ENCODE data around the gene TOB1.

Gene TOB1

DNA sequence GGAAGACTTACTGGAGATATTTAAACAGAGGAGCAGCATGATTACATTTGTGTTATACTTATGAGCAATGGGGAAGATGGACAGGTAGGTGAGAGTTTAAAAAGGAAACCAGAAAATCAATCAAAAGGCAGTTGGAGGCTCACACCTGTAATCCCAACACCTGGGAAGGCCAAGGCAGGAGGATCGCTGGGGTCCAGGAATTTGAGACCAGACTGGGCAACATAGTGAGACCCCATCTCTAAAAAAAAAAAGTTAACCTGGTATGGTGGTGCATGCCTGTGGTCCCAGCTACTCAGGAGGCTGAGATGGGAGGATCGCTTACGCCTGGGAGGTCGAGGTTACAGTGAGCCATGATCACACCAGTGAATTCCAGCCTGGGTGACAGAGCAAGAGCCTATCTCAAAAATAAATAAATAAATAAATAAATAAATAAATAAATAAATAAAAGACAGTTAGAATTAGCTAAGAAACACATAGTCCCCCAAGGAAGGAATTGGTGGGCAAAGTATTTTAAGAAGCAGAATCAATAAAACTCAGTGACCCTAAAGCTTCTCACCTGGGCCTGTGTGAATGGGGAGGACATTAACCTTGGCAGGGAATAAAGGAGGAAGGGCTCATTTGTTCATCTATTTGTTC lies 32.3 kb upstream of the TOB1 start (continued):
- TF ChIP-seq, protein P1, sequence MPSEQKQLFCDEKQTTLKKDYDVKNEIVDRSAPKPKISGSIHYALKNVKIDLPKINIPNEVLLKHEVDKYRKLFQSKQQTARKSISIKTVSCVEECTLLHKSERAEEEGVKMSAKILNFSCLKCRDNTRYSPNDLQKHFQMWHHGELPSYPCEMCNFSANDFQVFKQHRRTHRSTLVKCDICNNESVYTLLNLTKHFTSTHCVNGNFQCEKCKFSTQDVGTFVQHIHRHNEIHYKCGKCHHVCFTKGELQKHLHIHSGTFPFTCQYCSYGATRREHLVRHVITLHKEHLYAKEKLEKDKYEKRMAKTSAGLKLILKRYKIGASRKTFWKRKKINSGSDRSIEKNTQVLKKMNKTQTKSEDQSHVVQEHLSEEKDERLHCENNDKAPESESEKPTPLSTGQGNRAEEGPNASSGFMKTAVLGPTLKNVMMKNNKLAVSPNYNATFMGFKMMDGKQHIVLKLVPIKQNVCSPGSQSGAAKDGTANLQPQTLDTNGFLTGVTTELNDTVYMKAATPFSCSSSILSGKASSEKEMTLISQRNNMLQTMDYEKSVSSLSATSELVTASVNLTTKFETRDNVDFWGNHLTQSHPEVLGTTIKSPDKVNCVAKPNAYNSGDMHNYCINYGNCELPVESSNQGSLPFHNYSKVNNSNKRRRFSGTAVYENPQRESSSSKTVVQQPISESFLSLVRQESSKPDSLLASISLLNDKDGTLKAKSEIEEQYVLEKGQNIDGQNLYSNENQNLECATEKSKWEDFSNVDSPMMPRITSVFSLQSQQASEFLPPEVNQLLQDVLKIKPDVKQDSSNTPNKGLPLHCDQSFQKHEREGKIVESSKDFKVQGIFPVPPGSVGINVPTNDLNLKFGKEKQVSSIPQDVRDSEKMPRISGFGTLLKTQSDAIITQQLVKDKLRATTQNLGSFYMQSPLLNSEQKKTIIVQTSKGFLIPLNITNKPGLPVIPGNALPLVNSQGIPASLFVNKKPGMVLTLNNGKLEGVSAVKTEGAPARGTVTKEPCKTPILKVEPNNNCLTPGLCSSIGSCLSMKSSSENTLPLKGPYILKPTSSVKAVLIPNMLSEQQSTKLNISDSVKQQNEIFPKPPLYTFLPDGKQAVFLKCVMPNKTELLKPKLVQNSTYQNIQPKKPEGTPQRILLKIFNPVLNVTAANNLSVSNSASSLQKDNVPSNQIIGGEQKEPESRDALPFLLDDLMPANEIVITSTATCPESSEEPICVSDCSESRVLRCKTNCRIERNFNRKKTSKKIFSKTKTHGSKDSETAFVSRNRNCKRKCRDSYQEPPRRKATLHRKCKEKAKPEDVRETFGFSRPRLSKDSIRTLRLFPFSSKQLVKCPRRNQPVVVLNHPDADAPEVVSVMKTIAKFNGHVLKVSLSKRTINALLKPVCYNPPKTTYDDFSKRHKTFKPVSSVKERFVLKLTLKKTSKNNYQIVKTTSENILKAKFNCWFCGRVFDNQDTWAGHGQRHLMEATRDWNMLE (tag by site-specific recombination; conservative IDR thresholded peaks at IDR 0.05; ENCODE audit: low read depth), result peak; percentile 75
- no peak for TF ChIP-seq ZNF48 (tag by site-specific recombination; IDR thresholded peaks at IDR 0.05)
- peak; percentile 68 for TF ChIP-seq ZNF426 (tag by site-specific recombination; IDR thresholded peaks at IDR 0.05)
- TF ChIP-seq ZNF266 (tag by site-specific recombination; IDR thresholded peaks at IDR 0.05; ENCODE audit: low read depth), result 0 out of 2 replicates have a peak, but pooled peaks have one; percentile 39
- TF ChIP-seq, protein P2, sequence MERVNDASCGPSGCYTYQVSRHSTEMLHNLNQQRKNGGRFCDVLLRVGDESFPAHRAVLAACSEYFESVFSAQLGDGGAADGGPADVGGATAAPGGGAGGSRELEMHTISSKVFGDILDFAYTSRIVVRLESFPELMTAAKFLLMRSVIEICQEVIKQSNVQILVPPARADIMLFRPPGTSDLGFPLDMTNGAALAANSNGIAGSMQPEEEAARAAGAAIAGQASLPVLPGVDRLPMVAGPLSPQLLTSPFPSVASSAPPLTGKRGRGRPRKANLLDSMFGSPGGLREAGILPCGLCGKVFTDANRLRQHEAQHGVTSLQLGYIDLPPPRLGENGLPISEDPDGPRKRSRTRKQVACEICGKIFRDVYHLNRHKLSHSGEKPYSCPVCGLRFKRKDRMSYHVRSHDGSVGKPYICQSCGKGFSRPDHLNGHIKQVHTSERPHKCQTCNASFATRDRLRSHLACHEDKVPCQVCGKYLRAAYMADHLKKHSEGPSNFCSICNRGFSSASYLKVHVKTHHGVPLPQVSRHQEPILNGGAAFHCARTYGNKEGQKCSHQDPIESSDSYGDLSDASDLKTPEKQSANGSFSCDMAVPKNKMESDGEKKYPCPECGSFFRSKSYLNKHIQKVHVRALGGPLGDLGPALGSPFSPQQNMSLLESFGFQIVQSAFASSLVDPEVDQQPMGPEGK (tag by site-specific recombination; IDR thresholded peaks at IDR 0.05), result no peak
- TF ChIP-seq, protein P3, sequence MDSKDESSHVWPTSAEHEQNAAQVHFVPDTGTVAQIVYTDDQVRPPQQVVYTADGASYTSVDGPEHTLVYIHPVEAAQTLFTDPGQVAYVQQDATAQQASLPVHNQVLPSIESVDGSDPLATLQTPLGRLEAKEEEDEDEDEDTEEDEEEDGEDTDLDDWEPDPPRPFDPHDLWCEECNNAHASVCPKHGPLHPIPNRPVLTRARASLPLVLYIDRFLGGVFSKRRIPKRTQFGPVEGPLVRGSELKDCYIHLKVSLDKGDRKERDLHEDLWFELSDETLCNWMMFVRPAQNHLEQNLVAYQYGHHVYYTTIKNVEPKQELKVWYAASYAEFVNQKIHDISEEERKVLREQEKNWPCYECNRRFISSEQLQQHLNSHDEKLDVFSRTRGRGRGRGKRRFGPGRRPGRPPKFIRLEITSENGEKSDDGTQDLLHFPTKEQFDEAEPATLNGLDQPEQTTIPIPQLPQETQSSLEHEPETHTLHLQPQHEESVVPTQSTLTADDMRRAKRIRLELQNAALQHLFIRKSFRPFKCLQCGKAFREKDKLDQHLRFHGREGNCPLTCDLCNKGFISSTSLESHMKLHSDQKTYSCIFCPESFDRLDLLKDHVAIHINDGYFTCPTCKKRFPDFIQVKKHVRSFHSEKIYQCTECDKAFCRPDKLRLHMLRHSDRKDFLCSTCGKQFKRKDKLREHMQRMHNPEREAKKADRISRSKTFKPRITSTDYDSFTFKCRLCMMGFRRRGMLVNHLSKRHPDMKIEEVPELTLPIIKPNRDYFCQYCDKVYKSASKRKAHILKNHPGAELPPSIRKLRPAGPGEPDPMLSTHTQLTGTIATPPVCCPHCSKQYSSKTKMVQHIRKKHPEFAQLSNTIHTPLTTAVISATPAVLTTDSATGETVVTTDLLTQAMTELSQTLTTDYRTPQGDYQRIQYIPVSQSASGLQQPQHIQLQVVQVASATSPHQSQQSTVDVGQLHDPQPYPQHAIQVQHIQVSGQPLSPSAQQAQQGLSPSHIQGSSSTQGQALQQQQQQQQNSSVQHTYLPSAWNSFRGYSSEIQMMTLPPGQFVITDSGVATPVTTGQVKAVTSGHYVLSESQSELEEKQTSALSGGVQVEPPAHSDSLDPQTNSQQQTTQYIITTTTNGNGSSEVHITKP (tag by site-specific recombination; IDR thresholded peaks at IDR 0.05), result no peak
- TF ChIP-seq, protein P4, sequence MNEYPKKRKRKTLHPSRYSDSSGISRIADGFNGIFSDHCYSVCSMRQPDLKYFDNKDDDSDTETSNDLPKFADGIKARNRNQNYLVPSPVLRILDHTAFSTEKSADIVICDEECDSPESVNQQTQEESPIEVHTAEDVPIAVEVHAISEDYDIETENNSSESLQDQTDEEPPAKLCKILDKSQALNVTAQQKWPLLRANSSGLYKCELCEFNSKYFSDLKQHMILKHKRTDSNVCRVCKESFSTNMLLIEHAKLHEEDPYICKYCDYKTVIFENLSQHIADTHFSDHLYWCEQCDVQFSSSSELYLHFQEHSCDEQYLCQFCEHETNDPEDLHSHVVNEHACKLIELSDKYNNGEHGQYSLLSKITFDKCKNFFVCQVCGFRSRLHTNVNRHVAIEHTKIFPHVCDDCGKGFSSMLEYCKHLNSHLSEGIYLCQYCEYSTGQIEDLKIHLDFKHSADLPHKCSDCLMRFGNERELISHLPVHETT (tag by site-specific recombination; IDR thresholded peaks at IDR 0.05), result no peak
- 0 out of 2 replicates have a peak, but pooled peaks have one; percentile 24 for TF ChIP-seq ZNF664 (tag by site-specific recombination; IDR thresholded peaks at IDR 0.05)
- TF ChIP-seq ZNF2 (tag by site-specific recombination; IDR thresholded peaks at IDR 0.05), result no peak
- peak; percentile 58; the same call in 1 of the 2 replicates for TF ChIP-seq ZNF433 (tag by site-specific recombination; IDR thresholded peaks at IDR 0.05; ENCODE audit: low read depth)
- TF ChIP-seq ZNF76 (tag by site-specific recombination; IDR thresholded peaks at IDR 0.05; ENCODE audit: borderline replicate concordance, low read depth), result no peak
- peak; percentile 70; the same call in 1 of the 2 replicates for TF ChIP-seq ZNF202 (tag by site-specific recombination; IDR thresholded peaks at IDR 0.05; ENCODE audit: borderline replicate concordance)
- TF ChIP-seq ZNF624 (tag by site-specific recombination; IDR thresholded peaks at IDR 0.05), result no peak
- TF ChIP-seq, protein P5, sequence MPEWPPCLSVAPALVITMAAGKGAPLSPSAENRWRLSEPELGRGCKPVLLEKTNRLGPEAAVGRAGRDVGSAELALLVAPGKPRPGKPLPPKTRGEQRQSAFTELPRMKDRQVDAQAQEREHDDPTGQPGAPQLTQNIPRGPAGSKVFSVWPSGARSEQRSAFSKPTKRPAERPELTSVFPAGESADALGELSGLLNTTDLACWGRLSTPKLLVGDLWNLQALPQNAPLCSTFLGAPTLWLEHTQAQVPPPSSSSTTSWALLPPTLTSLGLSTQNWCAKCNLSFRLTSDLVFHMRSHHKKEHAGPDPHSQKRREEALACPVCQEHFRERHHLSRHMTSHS (tag by site-specific recombination; IDR thresholded peaks at IDR 0.05), result no peak
- no peak for TF ChIP-seq BCL11A (tag by site-specific recombination; IDR thresholded peaks at IDR 0.05; ENCODE audit: low read depth)
- TF ChIP-seq YY1 (tag by site-specific recombination; IDR thresholded peaks at IDR 0.05), result no peak
- 0 out of 2 replicates have a peak, but pooled peaks have one; percentile 16 for TF ChIP-seq OVOL3 (tag by site-specific recombination; IDR thresholded peaks at IDR 0.05)
- no peak for TF ChIP-seq ZSCAN30 (tag by site-specific recombination; IDR thresholded peaks at IDR 0.05)
- TF ChIP-seq RBAK (tag by site-specific recombination; IDR thresholded peaks at IDR 0.05), result 0 out of 2 replicates have a peak, but pooled peaks have one; percentile 26
- TF ChIP-seq ZNF707 (tag by site-specific recombination; IDR thresholded peaks at IDR 0.05), result no peak
- TF ChIP-seq ZNF394 (tag by site-specific recombination; IDR thresholded peaks at IDR 0.05; ENCODE audit: borderline replicate concordance), result peak; percentile 76; the same call in 1 of the 2 replicates
- TF ChIP-seq, protein P6, sequence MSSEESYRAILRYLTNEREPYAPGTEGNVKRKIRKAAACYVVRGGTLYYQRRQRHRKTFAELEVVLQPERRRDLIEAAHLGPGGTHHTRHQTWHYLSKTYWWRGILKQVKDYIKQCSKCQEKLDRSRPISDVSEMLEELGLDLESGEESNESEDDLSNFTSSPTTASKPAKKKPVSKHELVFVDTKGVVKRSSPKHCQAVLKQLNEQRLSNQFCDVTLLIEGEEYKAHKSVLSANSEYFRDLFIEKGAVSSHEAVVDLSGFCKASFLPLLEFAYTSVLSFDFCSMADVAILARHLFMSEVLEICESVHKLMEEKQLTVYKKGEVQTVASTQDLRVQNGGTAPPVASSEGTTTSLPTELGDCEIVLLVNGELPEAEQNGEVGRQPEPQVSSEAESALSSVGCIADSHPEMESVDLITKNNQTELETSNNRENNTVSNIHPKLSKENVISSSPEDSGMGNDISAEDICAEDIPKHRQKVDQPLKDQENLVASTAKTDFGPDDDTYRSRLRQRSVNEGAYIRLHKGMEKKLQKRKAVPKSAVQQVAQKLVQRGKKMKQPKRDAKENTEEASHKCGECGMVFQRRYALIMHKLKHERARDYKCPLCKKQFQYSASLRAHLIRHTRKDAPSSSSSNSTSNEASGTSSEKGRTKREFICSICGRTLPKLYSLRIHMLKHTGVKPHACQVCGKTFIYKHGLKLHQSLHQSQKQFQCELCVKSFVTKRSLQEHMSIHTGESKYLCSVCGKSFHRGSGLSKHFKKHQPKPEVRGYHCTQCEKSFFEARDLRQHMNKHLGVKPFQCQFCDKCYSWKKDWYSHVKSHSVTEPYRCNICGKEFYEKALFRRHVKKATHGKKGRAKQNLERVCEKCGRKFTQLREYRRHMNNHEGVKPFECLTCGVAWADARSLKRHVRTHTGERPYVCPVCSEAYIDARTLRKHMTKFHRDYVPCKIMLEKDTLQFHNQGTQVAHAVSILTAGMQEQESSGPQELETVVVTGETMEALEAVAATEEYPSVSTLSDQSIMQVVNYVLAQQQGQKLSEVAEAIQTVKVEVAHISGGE (tag by site-specific recombination; conservative IDR thresholded peaks at IDR 0.05; ENCODE audit: low read depth), result peak; percentile 71

Measured in HEK293 (cell line).